A549 (cell line): ENCODE data around the gene PEF1. TPM values are rescaled to one million over a fixed set of nuclear protein-coding genes. Genes with fewer than 3 reads are reported as not detected.
A peak's percentile ranks its signal among the peaks of the same experiment; 100 is the strongest.
"Not testable (repeated sequence)": the region's sequence is repeated elsewhere in the genome, so short reads cannot be mapped to it uniquely, and the experiment has no call there.

ENCODE experiments used
- ATAC-seq, 2 experiments: fragments of 200-7000 bp in 1 of 2; fragments of >200 bp in 1 of 2; cut with Nextera tagmentation in 1 of 2; cut with Tn5 transposase in 1 of 2; 3 replicates each; pipeline versions ENCODE4 v1.8.0 to v1.9.1; 2018 to 2020; ENCODE audit warnings: mild to moderate bottlenecking in 1 of 2, moderate library complexity in 1 of 2
- CTCF ChIA-PET: fragments of 300-600 bp; sonication (Branson Sonifier 250); formaldehyde crosslinking; extraction: SDS; loops from one replicate; lab custom pipeline; 2021; ENCODE audit warnings: antibody characterized with exemption, inconsistent platforms; lab: Yijun Ruan, JAX
- POLR2A ChIA-PET: fragments of 350-600 bp; formaldehyde crosslinking; extraction: SDS; loops from one replicate; lab custom pipeline; 2021; ENCODE audit warnings: antibody characterized with exemption, inconsistent platforms; lab: Yijun Ruan, JAX
- DNase-seq, 2 experiments: peaks; one replicate each; pipeline versions ENCODE4 v3.0.0 to v3.0.0-alpha.2; 2011 to 2016; ENCODE audit warnings: low read depth in 1 of 2, low spot score in 1 of 2
- FAIRE-seq: peaks from 2 replicates; lab custom pipeline; 2011; peaks lifted over from hg19 to GRCh38; lab: Jason Lieb, UNC
- H3K27ac ChIP-seq, 2 experiments: fragments of >200 bp; sonication (Bioruptor Twin); formaldehyde crosslinking; 3 replicates each; pipeline ENCODE4 v1.5.1; 2016 to 2017
- H3K4me1 ChIP-seq: fragments of >200 bp; sonication (Bioruptor Twin); formaldehyde crosslinking; 3 replicates; pipeline ENCODE4 v1.6.1; 2016
- H3K4me2 ChIP-seq: fragments of >200 bp; sonication (Bioruptor Twin); formaldehyde crosslinking; 3 replicates; pipeline ENCODE4 v1.6.1; 2016
- H3K4me3 ChIP-seq: fragments of >200 bp; sonication (Bioruptor Twin); formaldehyde crosslinking; 3 replicates; pipeline ENCODE4 v1.5.1; 2016
- H3K9me3 ChIP-seq: fragments of >200 bp; sonication (Bioruptor Twin); formaldehyde crosslinking; 3 replicates; pipeline ENCODE4 v1.6.1; 2016
- ATOH8 ChIP-seq: fragments of 250-450 bp; sonication (Bioruptor Pico); IDR thresholded peaks from 2 replicates; pipeline ENCODE4 v1.5.0; 2020; ENCODE audit warnings: low read depth, mild to moderate bottlenecking, moderate library complexity
- CTCF ChIP-seq: fragments of >200 bp; sonication (Bioruptor Twin); formaldehyde crosslinking; IDR thresholded peaks from 3 replicates; pipeline ENCODE4 v1.5.1; 2016
- E2F6 ChIP-seq: IDR thresholded peaks from 2 replicates; pipeline ENCODE4 v1.6.1; 2012; ENCODE audit warnings: low read depth, borderline replicate concordance
- FOXS1 ChIP-seq: fragments of 250-450 bp; sonication (Bioruptor Pico); IDR thresholded peaks from 2 replicates; pipeline ENCODE4 v1.5.0; 2020; ENCODE audit warnings: mild to moderate bottlenecking, moderate library complexity
- HDAC2 ChIP-seq: fragments of 200-600 bp; sonication (generic); IDR thresholded peaks from 2 replicates; pipeline ENCODE4 v1.6.1; 2016
- HEYL ChIP-seq: fragments of 250-450 bp; sonication (Bioruptor Pico); IDR thresholded peaks from 2 replicates; pipeline ENCODE4 v1.8.0; 2021; ENCODE audit warnings: mild to moderate bottlenecking, moderate library complexity
- HOXB13 ChIP-seq: fragments of 250-450 bp; sonication (Bioruptor Pico); IDR thresholded peaks from 2 replicates; pipeline ENCODE4 v1.5.0; 2020; ENCODE audit warnings: low read depth, mild to moderate bottlenecking, moderate library complexity
- MAFK ChIP-seq: fragments of 450-650 bp; IDR thresholded peaks from 2 replicates; pipeline ENCODE4 v1.6.1; 2014; ENCODE audit not compliant: partially characterized antibody
- PHF8 ChIP-seq: fragments of 200-600 bp; sonication (generic); IDR thresholded peaks from 2 replicates; pipeline ENCODE4 v1.6.1; 2016; ENCODE audit warnings: low read depth, mild to moderate bottlenecking, antibody characterized with exemption, moderate library complexity, borderline replicate concordance
- POLR2A ChIP-seq: IDR thresholded peaks from 2 replicates; pipeline ENCODE4 v1.6.1; 2012; ENCODE audit warnings: mild to moderate bottlenecking, low read length
- RAD21 ChIP-seq, 2 experiments: fragments of >200 bp in 1 of 2; sonication (Bioruptor Twin) in 1 of 2; formaldehyde crosslinking in 1 of 2; IDR thresholded peaks in 1 of 2; conservative IDR thresholded peaks in 1 of 2; 2 replicates in 1 of 2; 3 replicates in 1 of 2; pipeline ENCODE4 v1.6.1; 2012 to 2018; ENCODE audit warnings: inconsistent platforms in 1 of 2
- TFCP2L1 ChIP-seq: fragments of 250-450 bp; sonication (Bioruptor Pico); IDR thresholded peaks from 2 replicates; pipeline ENCODE4 v1.5.0; 2021; ENCODE audit warnings: mild to moderate bottlenecking
- TP53 ChIP-seq: fragments of 250-450 bp; sonication (Bioruptor Pico); IDR thresholded peaks from 2 replicates; pipeline ENCODE4 v1.5.0; 2021; ENCODE audit warnings: mild to moderate bottlenecking, moderate library complexity
- USF2 ChIP-seq: fragments of 450-650 bp; IDR thresholded peaks from 2 replicates; pipeline ENCODE4 v1.6.1; 2014; ENCODE audit warnings: antibody characterized with exemption
- ZFP36 ChIP-seq: fragments of 450-650 bp; IDR thresholded peaks from 2 replicates; pipeline ENCODE4 v1.6.1; 2014; ENCODE audit warnings: borderline replicate concordance; ENCODE audit not compliant: partially characterized antibody
- WGBS: methylation state at CpG from one replicate; pipeline ENCODE4 v1.1.6; 2017; ENCODE audit errors: missing lambda C conversion rate; 5-methylcytosine and 5-hydroxymethylcytosine counted together
- polyA plus RNA-seq, 4 experiments: library from polyadenylated mRNA; depleted of rRNA in 3 of 4; stranded (reverse); fragments of >200 nt; fragmentation: RNase III in 1 of 4; extraction: RNeasy Plus Mini Kit Qiagen cat#74134 plus additional on column Dnase treatment in 1 of 4; gene quantifications; 2 replicates in 3 of 4; 3 replicates in 1 of 4; pipeline ENCODE4 v1.2.3, GENCODE V29; 2011 to 2017

The PEF1 gene
- polyA plus RNA-seq, 2 of the 4 experiments (the other 2 are of a cell fraction) = 38.3 to 47.6 TPM

- no peak overlapping the region for H3K4me3 ChIP-seq
- no peak for FAIRE-seq
- 38% methylated on average over 11 of the region's 11 CpGs for WGBS
- no peaks in the 10 kb centered on the region for H3K9me3 ChIP-seq
- TF ChIP-seq ZFP36 = no peak
- no peak for TF ChIP-seq RAD21 (conservative IDR thresholded peaks at IDR 0.05 in 1 of 2, IDR thresholded peaks at IDR 0.05 in 1 of 2)
- TF ChIP-seq MAFK = no peak
- no peak for TF ChIP-seq HEYL (CRISPR knock-in tag)
- no peak for TF ChIP-seq POLR2A
- TF ChIP-seq TFCP2L1 = no peak
- no peak for TF ChIP-seq USF2
- ATAC-seq = peak in 1 of 2 experiments; percentile 37; a peak in 2 of 6 replicates
- peak overlapping the region; percentile 42; the same call in 1 of the 3 replicates for H3K4me2 ChIP-seq
- H3K4me1 ChIP-seq = peaks cover 21% of the 10 kb centered on the region
- peak in 1 of 2 experiments; percentile 43 for DNase-seq
- CTCF ChIA-PET = interaction anchor here (1.0 to 15.8 kb wide), 8 partner anchors 10 to 199 kb away, joined by 3 to 252 read pairs (median 6); partner anchors contain the start of gene TINAGL1
- H3K27ac ChIP-seq = peak overlapping the region in 1 of 2 experiments; percentile 58; a peak in 3 of 6 replicates
- POLR2A ChIA-PET = no interaction called here
Observed at GRCh38 chr1:31591425-31592093, 53.1 kb downstream of the PEF1 start.

DNA sequence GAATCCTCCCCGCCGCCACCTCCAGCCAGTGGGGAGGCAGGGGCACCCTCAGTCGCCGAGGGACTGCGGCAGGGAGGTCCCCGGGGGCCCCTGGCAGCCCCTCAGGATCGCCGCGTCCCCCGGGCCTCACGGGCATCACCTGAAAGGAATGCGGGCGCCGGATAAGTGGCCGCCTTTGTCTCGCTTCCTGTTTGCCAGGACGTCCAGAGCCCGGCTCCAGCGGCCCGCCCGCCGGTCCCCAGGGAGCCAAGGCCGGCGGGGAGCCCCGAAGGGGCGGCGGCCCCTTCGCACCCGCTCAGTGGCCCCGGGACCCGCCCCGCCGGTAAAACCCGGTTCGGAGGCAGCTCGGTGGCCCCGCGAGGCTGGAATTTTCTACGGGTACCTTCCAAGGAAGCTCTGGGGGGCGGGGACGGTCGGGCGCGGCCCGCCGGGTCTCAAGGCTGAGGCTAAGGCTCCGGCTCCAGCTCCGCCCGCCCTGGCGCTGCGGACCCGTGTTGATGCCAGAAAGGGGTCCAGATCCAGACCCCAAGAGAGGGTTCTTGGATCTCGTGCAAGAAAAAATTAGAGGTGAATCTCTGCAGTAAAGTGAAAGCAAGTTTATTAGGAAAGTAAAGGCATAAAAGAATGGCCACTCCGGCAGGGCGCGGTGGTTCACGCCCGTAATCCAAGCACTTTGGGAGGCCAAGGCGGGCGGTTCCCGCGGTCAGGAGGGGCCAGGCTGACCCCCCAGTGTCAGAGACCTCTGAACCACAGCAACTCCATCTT is 55.7 kb downstream of the PEF1 start:
- CTCF ChIA-PET = interaction anchor here (1.1 to 15.8 kb wide), 5 partner anchors 9 to 200 kb away, joined by 3 to 252 read pairs (median 13); partner anchors contain the start of gene TINAGL1
- no peak overlapping the region for H3K4me3 ChIP-seq
- peaks cover 28% of the 10 kb centered on the region for H3K4me1 ChIP-seq
- H3K27ac ChIP-seq = peak overlapping the region in 1 of 2 experiments; percentile 76; a peak in 2 of 6 replicates
- FAIRE-seq (no peak), DNase-seq (no peak), ATAC-seq (no peak)
- no peak overlapping the region for H3K4me2 ChIP-seq
- POLR2A ChIA-PET = no interaction called here
- peak; percentile 41; the same call in 1 of the 2 replicates for TF ChIP-seq ATOH8 (CRISPR knock-in tag)
- no peak for TF ChIP-seq E2F6
- no peaks in the 10 kb centered on the region for H3K9me3 ChIP-seq
- 86% methylated on average over 18 of the region's 62 CpGs for WGBS

GRCh38 chr1:31587720-31588423 is 56.8 kb downstream of the PEF1 start:
- CTCF ChIA-PET = interaction anchor here (0.7 to 15.8 kb wide), 8 partner anchors 9 to 39 kb away, joined by 3 to 252 read pairs (median 4); partner anchors contain the start of gene TINAGL1
- TF ChIP-seq E2F6 (no peak), MAFK (peak; percentile 69), TFCP2L1 (no peak), ZFP36 (no peak), RAD21 (conservative IDR thresholded peaks at IDR 0.05 in 1 of 2, IDR thresholded peaks at IDR 0.05 in 1 of 2) (peak in 1 of 2 experiments; percentile 30; a peak in 2 of 5 replicates), HDAC2 (no peak), CTCF (peak; percentile 46), HOXB13 (CRISPR knock-in tag) (no peak), TP53 (no peak), PHF8 (no peak), FOXS1 (no peak)
- POLR2A ChIA-PET = no interaction called here
- peak; percentile 49 to 81; a peak in 5 of 6 replicates for ATAC-seq
- Histone ChIP-seq H3K4me1 (peaks cover 29% of the 10 kb centered on the region), H3K4me2 (peak overlapping the region; percentile 10; the same call in 1 of the 3 replicates), H3K9me3 (no peaks in the 10 kb centered on the region), H3K27ac (peak overlapping the region in 1 of 2 experiments; percentile 76; a peak in 3 of 6 replicates), H3K4me3 (no peak overlapping the region)
- 59% methylated on average over 10 of the region's 14 CpGs for WGBS
- peak; percentile 66 to 72 for DNase-seq
- no peak for FAIRE-seq

DNA sequence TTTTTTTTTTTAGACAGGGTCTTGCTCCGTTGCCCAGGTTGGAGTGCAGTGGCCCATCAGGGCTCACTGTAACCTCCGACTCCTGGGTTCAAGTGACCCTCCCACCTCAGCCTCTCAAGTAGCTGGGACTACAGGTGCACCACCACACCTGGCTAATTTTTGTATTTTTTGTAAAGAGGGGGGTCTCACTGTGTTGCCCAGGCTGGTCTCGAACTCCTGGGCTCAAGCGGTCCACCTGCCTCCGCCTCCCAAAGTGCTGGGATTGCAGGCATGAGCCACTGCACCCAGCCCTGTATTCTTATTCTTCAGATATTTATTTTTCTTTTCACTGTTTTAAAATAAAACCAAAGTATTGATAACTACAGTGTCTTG is 57.4 kb downstream of the PEF1 start:
- Histone ChIP-seq H3K4me2 (peak overlapping the region; percentile 10; the same call in 1 of the 3 replicates), H3K27ac (peak overlapping the region in 1 of 2 experiments; percentile 76; a peak in 3 of 6 replicates), H3K4me1 (peaks cover 29% of the 10 kb centered on the region)
- CTCF ChIA-PET = interaction anchor here (1.1 to 15.8 kb wide), 6 partner anchors 10 to 38 kb away, joined by 3 to 252 read pairs (median 6); partner anchors contain the start of gene TINAGL1
- FAIRE-seq, H3K4me3 ChIP-seq, POLR2A ChIA-PET, H3K9me3 ChIP-seq, ATAC-seq, DNase-seq: not testable (repeated sequence)
- 95% methylated on average over 5 of the region's 5 CpGs for WGBS
